GM21526 (cell line): ENCODE measurements around the gene GPR39.

Experiments used
- ATAC-seq: cut with Tn5 transposase; IDR thresholded peaks from one replicate; pipeline ENCODE4 v1.9.1; 2021; ENCODE audit warnings: moderate library complexity; ENCODE audit not compliant: unreplicated experiment, low FRiP score

GPR39 gene

GRCh38 chr2:132407784-132408183 lies 8.8 kb upstream of the GPR39 start:
- ATAC-seq, result no peak

- ATAC-seq, result no peak
Observed at GRCh38 chr2:132412021-132412420, 4.6 kb upstream of the GPR39 start.

GRCh38 chr2:132414081-132414480 lies 2.5 kb upstream of the GPR39 start:
- ATAC-seq, result no peak

DNA sequence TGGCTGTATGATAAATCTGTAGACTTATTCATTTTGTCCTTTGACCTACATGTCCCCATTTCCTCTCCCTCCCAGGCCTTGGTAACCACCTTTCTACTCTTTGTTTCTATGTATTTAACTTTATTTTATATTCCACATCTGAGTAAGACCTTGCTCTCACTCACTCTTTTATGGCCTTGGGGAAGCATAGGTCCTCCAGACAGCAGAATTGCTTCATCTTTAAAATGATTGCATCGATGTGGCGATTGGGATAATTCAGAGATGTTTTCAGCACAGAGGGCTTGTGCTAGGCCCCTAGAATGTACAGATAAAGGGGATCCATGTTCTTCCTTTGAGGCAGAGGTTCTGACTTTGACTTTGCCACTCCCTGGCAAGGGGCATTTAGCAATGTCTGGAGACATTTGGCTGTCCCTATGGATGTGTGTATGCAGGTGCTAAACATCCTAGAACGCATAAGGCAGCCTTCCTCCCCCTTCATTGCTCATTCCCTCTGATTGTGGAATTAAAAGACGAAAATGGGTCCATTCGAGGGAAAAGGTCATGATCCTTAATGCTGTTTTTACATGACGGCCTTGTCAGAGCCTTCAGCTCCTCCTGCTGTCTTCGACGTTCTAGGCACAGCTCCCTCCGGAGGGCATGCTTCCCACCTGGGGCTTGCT lies 1.2 kb upstream of the GPR39 start:
- no peak for ATAC-seq

DNA sequence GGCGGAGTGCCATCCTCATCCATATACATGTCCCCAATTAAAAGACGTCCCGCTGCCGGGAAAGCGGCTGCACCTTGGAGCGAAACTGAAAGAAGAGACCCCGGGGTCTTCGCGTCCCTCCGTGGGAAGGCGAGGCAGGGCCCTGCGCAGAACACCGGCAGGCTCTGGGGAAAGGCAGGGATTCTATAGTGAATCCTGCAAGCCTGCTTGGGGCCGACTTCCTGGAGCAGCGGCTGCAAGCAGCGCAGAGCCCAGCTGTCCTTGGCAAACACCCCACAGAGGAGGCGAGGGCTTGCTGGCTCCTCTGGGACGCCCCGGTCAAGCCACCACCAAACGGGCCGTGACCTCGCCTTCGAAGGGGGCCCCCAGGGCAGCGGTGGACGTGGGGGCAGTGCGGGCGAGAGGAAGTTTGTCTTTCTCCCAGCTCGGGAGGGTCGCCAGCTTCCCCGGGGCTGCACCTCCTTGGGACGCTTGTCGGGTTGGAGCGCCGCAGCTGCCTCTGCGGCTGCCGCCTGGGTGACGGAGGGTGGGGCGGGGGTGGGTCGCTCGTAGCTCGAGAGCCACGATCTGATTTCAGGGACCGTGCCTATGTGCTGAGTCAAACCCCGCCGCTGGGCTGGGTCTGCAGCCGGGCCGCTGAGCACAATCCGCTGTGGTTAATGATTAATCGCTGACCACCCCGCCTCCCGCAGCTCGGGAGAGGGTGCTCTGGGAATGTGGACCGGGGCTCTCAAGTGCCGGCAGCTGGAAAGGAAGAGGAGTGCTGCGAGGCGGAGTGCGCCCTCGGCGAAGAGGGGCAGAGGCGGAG lies 486 bp upstream of the GPR39 start:
- ATAC-seq, result no peak

GRCh38 chr2:132417430-132418035 lies 928 bp downstream of the GPR39 start:
- no peak for ATAC-seq

- no peak for ATAC-seq
Observed at GRCh38 chr2:132419235-132419634, 2.6 kb downstream of the GPR39 start.

GRCh38 chr2:132419941-132420340 lies 3.3 kb downstream of the GPR39 start:
- no peak for ATAC-seq

GRCh38 chr2:132420816-132421805 lies 4.5 kb downstream of the GPR39 start:
- ATAC-seq, result no peak

GRCh38 chr2:132422736-132423135 lies 6.1 kb downstream of the GPR39 start:
- no peak for ATAC-seq

- ATAC-seq, result no peak
Observed at GRCh38 chr2:132424526-132425121, 8.0 kb downstream of the GPR39 start.

- no peak for ATAC-seq
Observed at GRCh38 chr2:132426033-132426432, 9.4 kb downstream of the GPR39 start.

- ATAC-seq, result no peak
Observed at GRCh38 chr2:132426656-132427055, 10.1 kb downstream of the GPR39 start.

DNA sequence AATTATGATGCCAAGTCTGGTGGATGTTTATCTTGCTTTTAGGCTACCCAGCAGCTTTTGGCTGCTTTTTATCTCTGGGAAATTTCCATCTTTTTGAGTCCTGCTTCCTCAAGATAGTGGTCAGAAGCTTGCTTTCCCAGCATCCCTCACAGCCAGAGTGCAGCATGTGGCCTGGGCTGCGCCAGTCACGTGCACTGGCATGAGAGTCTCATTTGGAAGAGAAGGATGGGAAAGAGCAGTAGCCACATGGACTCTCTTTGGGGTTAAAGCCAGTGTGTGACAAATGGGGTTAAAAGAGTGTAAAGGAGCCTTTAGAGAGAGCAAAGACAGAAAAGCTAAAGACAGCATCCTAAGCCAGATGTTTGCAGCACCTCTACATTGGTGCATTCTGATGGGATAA lies 12.7 kb downstream of the GPR39 start:
- ATAC-seq, result no peak

DNA sequence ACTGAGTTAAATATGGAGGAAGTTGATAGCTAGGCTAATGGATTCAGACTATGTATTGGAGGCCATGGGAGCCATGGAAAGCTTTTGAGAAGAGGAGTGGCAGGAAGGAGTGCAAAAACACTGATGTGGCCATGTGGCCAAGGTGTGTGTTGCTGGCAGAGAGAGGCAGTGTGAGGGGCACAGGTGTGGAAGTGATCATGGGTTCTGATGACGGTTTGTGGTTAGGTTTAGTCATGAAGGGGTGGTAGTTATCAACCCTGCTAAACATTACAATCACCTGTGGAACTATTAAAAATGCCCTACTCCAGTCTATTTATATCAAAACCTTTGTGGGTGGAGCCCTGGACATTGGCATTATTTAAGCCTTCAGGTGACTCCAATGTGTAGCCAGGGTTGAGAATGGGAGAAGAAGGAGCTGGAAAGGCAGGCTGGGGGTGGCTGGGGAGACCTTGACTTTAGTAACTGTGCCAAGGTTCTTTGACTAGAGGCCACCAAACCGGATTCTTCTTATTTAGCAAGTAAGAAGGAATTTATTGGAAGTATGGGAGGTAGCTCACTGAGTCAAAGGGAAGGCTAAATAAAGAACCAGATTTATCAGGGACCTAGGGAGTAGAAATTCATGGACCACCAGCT lies 13.5 kb downstream of the GPR39 start:
- no peak for ATAC-seq

- no peak for ATAC-seq
Observed at GRCh38 chr2:132430895-132431294, 14.3 kb downstream of the GPR39 start.

GRCh38 chr2:132437852-132438669 lies 21.5 kb downstream of the GPR39 start:
- ATAC-seq, result no peak

- no peak for ATAC-seq
Observed at GRCh38 chr2:132438691-132439090, 22.1 kb downstream of the GPR39 start.
